ENCODE results near the gene NLRP9. TPM values are rescaled to one million over a fixed set of nuclear protein-coding genes. Genes with fewer than 3 reads are reported as not detected.
A peak's percentile ranks its signal among the peaks of the same experiment; 100 is the strongest.

The NLRP9 gene
- total RNA-seq, 2 donors from 2014 or later = not detected

DNA sequence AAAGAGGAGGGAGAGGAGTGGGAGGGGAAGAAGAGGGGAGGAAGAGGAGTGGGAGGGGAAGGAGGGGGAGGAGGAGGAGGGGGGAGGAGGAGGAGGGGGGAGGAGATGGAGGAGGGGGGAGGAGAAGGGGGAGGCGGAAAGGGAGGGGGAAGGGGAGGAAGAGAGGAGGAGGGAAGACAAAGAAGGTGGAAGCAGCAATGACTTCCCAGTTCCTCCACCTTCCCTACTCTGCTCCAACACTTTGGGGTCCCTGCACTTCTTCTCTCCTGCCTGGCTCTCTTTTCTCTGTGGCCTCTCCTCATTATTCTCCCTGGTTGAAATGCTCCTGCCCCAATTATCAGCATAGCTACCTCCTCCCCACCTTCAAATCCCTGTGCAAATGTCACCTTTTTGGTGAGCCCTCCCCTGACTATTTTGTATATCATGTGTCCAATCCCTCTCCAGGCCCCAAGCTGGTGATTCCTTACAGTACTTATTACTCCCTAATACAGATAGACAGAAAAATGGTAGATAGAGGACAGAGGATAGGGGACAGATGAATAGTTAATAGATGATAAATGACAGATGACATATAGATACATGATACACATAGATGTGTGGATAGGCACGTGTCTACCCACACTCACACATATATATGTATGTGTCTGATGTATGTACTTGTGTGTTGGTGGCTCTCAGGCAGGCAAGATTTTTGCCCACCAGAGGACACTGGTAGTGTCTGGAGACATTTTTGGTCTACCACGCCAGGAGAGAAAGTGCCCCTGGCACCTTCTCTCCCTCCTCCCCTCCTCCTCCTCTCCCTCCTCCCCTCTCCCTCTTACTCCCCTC, 25.2 kb downstream of the NLRP9 start:
- ATAC-seq (ENCODE audit: insufficient number of reproducible peaks, low FRiP score, low read depth) (no peak), DNase-seq (ENCODE audit: low spot score) (no peak)
- TF ChIP-seq, protein P1, sequence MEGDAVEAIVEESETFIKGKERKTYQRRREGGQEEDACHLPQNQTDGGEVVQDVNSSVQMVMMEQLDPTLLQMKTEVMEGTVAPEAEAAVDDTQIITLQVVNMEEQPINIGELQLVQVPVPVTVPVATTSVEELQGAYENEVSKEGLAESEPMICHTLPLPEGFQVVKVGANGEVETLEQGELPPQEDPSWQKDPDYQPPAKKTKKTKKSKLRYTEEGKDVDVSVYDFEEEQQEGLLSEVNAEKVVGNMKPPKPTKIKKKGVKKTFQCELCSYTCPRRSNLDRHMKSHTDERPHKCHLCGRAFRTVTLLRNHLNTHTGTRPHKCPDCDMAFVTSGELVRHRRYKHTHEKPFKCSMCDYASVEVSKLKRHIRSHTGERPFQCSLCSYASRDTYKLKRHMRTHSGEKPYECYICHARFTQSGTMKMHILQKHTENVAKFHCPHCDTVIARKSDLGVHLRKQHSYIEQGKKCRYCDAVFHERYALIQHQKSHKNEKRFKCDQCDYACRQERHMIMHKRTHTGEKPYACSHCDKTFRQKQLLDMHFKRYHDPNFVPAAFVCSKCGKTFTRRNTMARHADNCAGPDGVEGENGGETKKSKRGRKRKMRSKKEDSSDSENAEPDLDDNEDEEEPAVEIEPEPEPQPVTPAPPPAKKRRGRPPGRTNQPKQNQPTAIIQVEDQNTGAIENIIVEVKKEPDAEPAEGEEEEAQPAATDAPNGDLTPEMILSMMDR (IDR thresholded peaks at IDR 0.05) = no peak
- H3K4me1 ChIP-seq (ENCODE audit: control insufficient read depth in 1 of 2, low read depth in 2 of 2) = no peaks in the 10 kb centered on the region
- no peaks in the 10 kb centered on the region for H3K36me3 ChIP-seq
- no peak overlapping the region for H3K27ac ChIP-seq
- no peaks in the 10 kb centered on the region for H3K9me3 ChIP-seq
- no peak overlapping the region for H3K4me3 ChIP-seq
- H3K27me3 ChIP-seq (replicated peaks; ENCODE audit: insufficient read depth) = no peaks in the 10 kb centered on the region

GRCh38 chr19:55711719-55712118, 26.5 kb downstream of the NLRP9 start:
- no peak overlapping the region for H3K4me3 ChIP-seq
- no peaks in the 10 kb centered on the region for H3K27me3 ChIP-seq (replicated peaks; ENCODE audit: insufficient read depth)
- no peaks in the 10 kb centered on the region for H3K4me1 ChIP-seq (ENCODE audit: control insufficient read depth in 1 of 2, low read depth in 2 of 2)
- TF ChIP-seq, protein P1 (IDR thresholded peaks at IDR 0.05) = no peak
- DNase-seq (ENCODE audit: low spot score) (no peak), ATAC-seq (ENCODE audit: insufficient number of reproducible peaks, low FRiP score, low read depth) (no peak)
- H3K9me3 ChIP-seq = no peaks in the 10 kb centered on the region
- no peak overlapping the region for H3K27ac ChIP-seq
- no peaks in the 10 kb centered on the region for H3K36me3 ChIP-seq

DNA sequence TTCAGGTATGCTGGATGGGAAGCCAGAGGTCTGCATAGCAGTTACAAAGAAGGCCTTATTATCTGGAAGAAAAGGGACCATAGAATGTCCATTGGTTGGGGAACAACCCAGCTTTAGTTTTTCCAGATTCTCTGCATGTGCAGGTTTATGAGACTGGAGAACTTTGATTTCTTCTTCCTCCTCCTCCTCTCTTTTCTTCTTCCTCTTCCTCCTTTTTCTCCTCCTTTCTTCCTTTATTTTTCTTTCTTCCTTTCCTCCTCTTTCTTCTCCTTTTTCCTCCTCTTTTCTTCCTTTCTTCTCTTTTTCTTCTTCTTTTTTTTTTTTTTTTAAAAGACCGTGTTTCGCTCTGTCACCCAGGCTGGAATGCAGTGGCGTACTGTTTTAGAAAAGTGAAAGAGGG, 32.2 kb downstream of the NLRP9 start:
- Histone ChIP-seq H3K4me3 (no peak overlapping the region), H3K4me1 (ENCODE audit: control insufficient read depth in 1 of 2, low read depth in 2 of 2) (no peaks in the 10 kb centered on the region), H3K9me3 (no peaks in the 10 kb centered on the region), H3K27ac (no peak overlapping the region), H3K27me3 (replicated peaks; ENCODE audit: insufficient read depth) (no peaks in the 10 kb centered on the region), H3K36me3 (no peaks in the 10 kb centered on the region)
- TF ChIP-seq, protein P1 (IDR thresholded peaks at IDR 0.05) = no peak
- ATAC-seq (ENCODE audit: insufficient number of reproducible peaks, low FRiP score, low read depth) = no peak
- DNase-seq (ENCODE audit: low spot score) = no peak

GRCh38 chr19:55704494-55705245, 33.5 kb downstream of the NLRP9 start:
- H3K4me3 ChIP-seq = no peak overlapping the region
- H3K27ac ChIP-seq = no peak overlapping the region
- H3K9me3 ChIP-seq = no peaks in the 10 kb centered on the region
- H3K27me3 ChIP-seq (replicated peaks; ENCODE audit: insufficient read depth) = no peaks in the 10 kb centered on the region
- no peaks in the 10 kb centered on the region for H3K4me1 ChIP-seq (ENCODE audit: control insufficient read depth in 1 of 2, low read depth in 2 of 2)
- ATAC-seq (ENCODE audit: insufficient number of reproducible peaks, low FRiP score, low read depth) (no peak), DNase-seq (ENCODE audit: low spot score) (no peak)
- H3K36me3 ChIP-seq = peaks cover 3% of the 10 kb centered on the region
- TF ChIP-seq, protein P1 (IDR thresholded peaks at IDR 0.05) = no peak

DNA sequence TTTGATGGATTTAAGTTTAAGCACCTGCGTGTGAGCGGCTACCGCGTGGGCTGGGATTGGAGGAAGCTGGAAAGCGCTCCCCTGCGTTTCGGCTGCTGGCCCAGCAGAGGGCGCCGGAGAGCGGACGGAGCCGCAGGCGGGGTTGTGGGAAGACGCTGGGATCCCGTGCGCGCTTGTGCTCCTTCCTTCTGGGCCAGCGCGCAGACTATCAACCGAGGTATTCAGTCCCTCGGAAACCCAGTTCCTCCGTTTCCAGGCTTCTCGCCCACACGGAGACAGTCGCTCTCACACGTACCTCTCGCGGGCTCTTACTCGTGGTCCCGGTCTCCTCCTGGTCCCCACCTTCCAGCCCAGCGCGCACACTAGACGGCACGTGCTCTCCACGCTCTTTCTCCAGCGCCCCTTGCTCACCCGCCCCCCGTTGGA, 34.4 kb downstream of the NLRP9 start:
- DNase-seq (ENCODE audit: low spot score) = no peak
- Histone ChIP-seq H3K27ac (no peak overlapping the region), H3K4me1 (ENCODE audit: control insufficient read depth in 1 of 2, low read depth in 2 of 2) (no peaks in the 10 kb centered on the region), H3K9me3 (no peaks in the 10 kb centered on the region), H3K4me3 (no peak overlapping the region), H3K27me3 (replicated peaks; ENCODE audit: insufficient read depth) (no peaks in the 10 kb centered on the region), H3K36me3 (peaks cover 3% of the 10 kb centered on the region)
- no peak for ATAC-seq (ENCODE audit: insufficient number of reproducible peaks, low FRiP score, low read depth)
- TF ChIP-seq, protein P1 (IDR thresholded peaks at IDR 0.05) = peak; percentile 62
